HG02884 (cell line): ENCODE data around the gene PRR4.

Experiments used
- ATAC-seq: cut with Tn5 transposase; IDR thresholded peaks from one replicate; pipeline ENCODE4 v1.9.1; 2021; ENCODE audit warnings: mild to moderate bottlenecking, moderate library complexity; ENCODE audit not compliant: unreplicated experiment

The PRR4 gene

GRCh38 chr12:10802587-10802986 lies 46.7 kb downstream of the PRR4 start, which contains the start of gene TAS2R7:
Gene TAS2R7, minus strand, starts transcription at chr12:10802627. Its CDS starts 57 bp downstream, at chr12:10802570.
- ATAC-seq: no peak

- ATAC-seq: no peak
Measured at GRCh38 chr12:10801741-10802140, 47.5 kb downstream of the PRR4 start.
